ENCODE results near the gene NAA80. TPM values are rescaled to one million over a fixed set of nuclear protein-coding genes. Genes with fewer than 3 reads are reported as not detected.

Gene NAA80
- total and polyA plus RNA-seq, 2 of the 13 experiments (the other 11 are each of a cell fraction or from before 2014, with no cell fraction given), result 3.4 to 8.7 TPM

DNA sequence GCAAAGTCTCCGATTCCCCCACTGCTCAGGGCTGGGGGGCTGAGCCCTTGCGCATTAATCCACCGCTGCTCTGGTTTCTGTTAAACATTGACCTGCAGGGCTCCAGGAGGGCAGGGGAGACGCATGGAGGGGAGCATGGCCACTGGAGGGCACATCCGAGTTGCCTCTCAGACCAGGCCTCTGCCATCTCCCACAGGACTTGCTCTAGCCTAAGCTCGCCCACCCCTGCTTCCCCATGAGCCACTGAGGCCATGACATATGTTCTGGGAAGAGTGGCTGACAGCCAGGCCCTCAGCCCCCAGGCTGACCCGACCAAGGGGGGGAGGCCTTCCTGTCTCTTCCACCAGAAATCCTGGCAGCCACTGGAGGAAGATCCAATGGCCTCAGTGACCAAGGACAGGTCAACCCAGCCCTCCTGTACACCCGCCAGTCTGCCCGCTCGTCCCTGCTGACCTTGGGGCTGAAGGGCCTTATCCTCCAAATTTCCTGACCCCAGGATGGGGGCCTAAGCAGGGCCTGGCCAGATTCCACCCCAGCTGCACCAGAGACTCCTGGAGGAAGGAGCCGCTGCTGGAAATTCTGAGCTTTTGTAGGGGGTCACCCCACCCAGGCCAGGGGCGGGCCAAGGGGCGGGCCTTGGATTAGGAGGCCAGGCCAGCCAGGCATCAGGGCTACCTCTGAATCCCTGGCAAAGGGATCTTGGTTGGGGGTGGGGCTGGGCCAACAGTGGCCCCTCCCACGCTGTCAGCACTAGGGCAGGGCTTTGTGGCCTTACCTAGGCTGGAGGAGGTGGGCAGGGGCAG lies 4.0 kb upstream of the NAA80 start, which contains the start of gene HYAL1 (continued):
- TF ChIP-seq, protein P1, sequence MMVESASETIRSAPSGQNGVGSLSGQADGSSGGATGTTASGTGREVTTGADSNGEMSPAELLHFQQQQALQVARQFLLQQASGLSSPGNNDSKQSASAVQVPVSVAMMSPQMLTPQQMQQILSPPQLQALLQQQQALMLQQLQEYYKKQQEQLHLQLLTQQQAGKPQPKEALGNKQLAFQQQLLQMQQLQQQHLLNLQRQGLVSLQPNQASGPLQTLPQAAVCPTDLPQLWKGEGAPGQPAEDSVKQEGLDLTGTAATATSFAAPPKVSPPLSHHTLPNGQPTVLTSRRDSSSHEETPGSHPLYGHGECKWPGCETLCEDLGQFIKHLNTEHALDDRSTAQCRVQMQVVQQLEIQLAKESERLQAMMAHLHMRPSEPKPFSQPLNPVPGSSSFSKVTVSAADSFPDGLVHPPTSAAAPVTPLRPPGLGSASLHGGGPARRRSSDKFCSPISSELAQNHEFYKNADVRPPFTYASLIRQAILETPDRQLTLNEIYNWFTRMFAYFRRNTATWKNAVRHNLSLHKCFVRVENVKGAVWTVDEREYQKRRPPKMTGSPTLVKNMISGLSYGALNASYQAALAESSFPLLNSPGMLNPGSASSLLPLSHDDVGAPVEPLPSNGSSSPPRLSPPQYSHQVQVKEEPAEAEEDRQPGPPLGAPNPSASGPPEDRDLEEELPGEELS (CRISPR knock-in tag; IDR thresholded peaks at IDR 0.05), result no peak
- TF ChIP-seq NR3C1 (CRISPR knock-in tag; IDR thresholded peaks at IDR 0.05) (no peak), MXD4 (CRISPR knock-in tag; IDR thresholded peaks at IDR 0.05) (0 out of 2 replicates have a peak, but pooled peaks have one; percentile 50), ZNF644 (CRISPR knock-in tag; IDR thresholded peaks at IDR 0.05; ENCODE audit: low read depth) (no peak), ARNT2 (CRISPR knock-in tag; IDR thresholded peaks at IDR 0.05; ENCODE audit: low read depth) (0 out of 2 replicates have a peak, but pooled peaks have one; percentile 24), ZNF530 (CRISPR knock-in tag; IDR thresholded peaks at IDR 0.05; ENCODE audit: low read depth) (no peak), KDM5B (CRISPR knock-in tag; IDR thresholded peaks at IDR 0.05; ENCODE audit: borderline replicate concordance) (peak; percentile 62; the same call in 1 of the 2 replicates), KLF16 (CRISPR knock-in tag; IDR thresholded peaks at IDR 0.05) (peak in 1 of 2 experiments; percentile 59; a peak in 2 of 4 replicates), ZNF326 (CRISPR knock-in tag; IDR thresholded peaks at IDR 0.05; ENCODE audit: borderline replicate concordance) (no peak), ZBTB42 (CRISPR knock-in tag; IDR thresholded peaks at IDR 0.05) (peak; percentile 81; the same call in 1 of the 2 replicates), SATB2 (CRISPR knock-in tag; IDR thresholded peaks at IDR 0.05) (no peak), ERF (CRISPR knock-in tag; IDR thresholded peaks at IDR 0.05) (peak; percentile 70), ZSCAN30 (CRISPR knock-in tag; IDR thresholded peaks at IDR 0.05) (peak; percentile 89; the same call in 1 of the 2 replicates)
- TF ChIP-seq, protein P2, sequence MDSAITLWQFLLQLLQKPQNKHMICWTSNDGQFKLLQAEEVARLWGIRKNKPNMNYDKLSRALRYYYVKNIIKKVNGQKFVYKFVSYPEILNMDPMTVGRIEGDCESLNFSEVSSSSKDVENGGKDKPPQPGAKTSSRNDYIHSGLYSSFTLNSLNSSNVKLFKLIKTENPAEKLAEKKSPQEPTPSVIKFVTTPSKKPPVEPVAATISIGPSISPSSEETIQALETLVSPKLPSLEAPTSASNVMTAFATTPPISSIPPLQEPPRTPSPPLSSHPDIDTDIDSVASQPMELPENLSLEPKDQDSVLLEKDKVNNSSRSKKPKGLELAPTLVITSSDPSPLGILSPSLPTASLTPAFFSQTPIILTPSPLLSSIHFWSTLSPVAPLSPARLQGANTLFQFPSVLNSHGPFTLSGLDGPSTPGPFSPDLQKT (CRISPR knock-in tag; IDR thresholded peaks at IDR 0.05; ENCODE audit: borderline replicate concordance), result no peak
- TF ChIP-seq, protein P3, sequence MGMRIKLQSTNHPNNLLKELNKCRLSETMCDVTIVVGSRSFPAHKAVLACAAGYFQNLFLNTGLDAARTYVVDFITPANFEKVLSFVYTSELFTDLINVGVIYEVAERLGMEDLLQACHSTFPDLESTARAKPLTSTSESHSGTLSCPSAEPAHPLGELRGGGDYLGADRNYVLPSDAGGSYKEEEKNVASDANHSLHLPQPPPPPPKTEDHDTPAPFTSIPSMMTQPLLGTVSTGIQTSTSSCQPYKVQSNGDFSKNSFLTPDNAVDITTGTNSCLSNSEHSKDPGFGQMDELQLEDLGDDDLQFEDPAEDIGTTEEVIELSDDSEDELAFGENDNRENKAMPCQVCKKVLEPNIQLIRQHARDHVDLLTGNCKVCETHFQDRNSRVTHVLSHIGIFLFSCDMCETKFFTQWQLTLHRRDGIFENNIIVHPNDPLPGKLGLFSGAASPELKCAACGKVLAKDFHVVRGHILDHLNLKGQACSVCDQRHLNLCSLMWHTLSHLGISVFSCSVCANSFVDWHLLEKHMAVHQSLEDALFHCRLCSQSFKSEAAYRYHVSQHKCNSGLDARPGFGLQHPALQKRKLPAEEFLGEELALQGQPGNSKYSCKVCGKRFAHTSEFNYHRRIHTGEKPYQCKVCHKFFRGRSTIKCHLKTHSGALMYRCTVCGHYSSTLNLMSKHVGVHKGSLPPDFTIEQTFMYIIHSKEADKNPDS (CRISPR knock-in tag; IDR thresholded peaks at IDR 0.05), result no peak
- TF ChIP-seq, protein P4, sequence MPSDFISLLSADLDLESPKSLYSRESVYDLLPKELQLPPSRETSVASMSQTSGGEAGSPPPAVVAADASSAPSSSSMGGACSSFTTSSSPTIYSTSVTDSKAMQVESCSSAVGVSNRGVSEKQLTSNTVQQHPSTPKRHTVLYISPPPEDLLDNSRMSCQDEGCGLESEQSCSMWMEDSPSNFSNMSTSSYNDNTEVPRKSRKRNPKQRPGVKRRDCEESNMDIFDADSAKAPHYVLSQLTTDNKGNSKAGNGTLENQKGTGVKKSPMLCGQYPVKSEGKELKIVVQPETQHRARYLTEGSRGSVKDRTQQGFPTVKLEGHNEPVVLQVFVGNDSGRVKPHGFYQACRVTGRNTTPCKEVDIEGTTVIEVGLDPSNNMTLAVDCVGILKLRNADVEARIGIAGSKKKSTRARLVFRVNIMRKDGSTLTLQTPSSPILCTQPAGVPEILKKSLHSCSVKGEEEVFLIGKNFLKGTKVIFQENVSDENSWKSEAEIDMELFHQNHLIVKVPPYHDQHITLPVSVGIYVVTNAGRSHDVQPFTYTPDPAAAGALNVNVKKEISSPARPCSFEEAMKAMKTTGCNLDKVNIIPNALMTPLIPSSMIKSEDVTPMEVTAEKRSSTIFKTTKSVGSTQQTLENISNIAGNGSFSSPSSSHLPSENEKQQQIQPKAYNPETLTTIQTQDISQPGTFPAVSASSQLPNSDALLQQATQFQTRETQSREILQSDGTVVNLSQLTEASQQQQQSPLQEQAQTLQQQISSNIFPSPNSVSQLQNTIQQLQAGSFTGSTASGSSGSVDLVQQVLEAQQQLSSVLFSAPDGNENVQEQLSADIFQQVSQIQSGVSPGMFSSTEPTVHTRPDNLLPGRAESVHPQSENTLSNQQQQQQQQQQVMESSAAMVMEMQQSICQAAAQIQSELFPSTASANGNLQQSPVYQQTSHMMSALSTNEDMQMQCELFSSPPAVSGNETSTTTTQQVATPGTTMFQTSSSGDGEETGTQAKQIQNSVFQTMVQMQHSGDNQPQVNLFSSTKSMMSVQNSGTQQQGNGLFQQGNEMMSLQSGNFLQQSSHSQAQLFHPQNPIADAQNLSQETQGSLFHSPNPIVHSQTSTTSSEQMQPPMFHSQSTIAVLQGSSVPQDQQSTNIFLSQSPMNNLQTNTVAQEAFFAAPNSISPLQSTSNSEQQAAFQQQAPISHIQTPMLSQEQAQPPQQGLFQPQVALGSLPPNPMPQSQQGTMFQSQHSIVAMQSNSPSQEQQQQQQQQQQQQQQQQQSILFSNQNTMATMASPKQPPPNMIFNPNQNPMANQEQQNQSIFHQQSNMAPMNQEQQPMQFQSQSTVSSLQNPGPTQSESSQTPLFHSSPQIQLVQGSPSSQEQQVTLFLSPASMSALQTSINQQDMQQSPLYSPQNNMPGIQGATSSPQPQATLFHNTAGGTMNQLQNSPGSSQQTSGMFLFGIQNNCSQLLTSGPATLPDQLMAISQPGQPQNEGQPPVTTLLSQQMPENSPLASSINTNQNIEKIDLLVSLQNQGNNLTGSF (CRISPR knock-in tag; IDR thresholded peaks at IDR 0.05), result 0 out of 2 replicates have a peak, but pooled peaks have one; percentile 30
- TF ChIP-seq, protein P5, sequence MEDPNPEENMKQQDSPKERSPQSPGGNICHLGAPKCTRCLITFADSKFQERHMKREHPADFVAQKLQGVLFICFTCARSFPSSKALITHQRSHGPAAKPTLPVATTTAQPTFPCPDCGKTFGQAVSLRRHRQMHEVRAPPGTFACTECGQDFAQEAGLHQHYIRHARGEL (CRISPR knock-in tag; IDR thresholded peaks at IDR 0.05), result no peak
